Smooth muscle cell of the brain vasculature (primary cell): ENCODE results near the gene GRAMD1C.

Source experiments
- DNase-seq: peaks from one replicate; pipeline ENCODE4 v3.0.0-alpha.2; 2012; ENCODE audit warnings: low read depth, low spot score

GRAMD1C gene

GRCh38 chr3:113948015-113948917, 109.7 kb downstream of the GRAMD1C start:
- DNase-seq, result no peak

GRCh38 chr3:113952921-113953320, 114.3 kb downstream of the GRAMD1C start:
- no peak for DNase-seq

DNA sequence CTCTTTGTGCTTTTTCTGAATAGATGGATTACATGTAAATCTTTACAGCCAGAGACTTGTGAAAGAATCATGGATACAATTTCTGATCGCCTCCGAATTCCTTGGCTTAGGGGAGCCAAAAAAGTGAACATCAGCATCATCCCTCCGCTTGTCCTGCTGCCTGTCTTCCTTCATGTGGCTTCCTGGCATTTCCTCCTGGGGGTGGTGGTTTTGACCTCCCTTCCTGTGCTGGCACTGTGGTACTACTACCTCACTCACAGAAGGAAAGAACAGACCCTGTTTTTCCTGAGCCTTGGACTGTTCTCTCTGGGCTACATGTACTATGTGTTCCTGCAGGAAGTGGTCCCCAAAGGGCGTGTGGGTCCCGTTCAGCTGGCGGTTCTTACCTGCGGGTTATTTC, 115.1 kb downstream of the GRAMD1C start:
- DNase-seq, result no peak

GRCh38 chr3:113954091-113954685, 115.6 kb downstream of the GRAMD1C start:
- DNase-seq, result no peak

DNA sequence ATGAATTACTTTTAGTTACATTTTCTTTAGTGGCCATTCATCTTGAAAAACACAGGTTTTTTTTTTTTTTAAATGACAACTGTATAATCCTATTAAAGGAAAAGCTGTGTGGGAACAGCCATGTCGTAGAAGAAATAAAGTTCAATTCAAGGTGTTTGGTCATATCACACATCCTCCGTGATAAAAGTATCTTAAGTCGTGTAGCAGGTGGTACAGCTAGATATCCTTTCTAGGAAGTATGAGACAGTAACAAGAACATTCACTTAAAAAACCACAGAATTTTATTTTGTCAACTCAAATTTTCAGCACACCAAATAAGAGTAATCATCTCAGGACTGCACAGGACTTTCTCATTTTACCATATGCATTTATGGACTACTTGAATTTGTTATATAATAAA, 125.3 kb downstream of the GRAMD1C start:
- no peak for DNase-seq

DNA sequence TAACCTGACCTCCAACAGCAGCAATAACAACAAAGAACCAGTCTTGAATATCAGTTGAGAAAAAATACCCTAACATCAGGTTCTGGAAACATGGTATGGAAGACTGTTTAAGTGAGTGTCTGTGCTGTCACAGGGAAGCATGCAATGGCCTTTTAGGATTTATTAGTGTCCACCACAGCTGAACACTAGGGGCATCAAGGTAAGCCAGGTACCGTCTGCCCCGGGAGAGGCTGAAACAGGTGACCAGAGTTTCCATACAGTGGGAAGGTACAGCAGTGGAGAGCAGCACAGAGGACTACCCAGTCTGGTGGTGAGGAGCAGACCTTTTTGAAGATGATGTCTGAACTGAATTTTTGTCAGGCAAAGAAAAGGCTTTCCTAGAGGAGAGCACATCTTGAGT, 127.6 kb downstream of the GRAMD1C start:
- DNase-seq, result no peak

DNA sequence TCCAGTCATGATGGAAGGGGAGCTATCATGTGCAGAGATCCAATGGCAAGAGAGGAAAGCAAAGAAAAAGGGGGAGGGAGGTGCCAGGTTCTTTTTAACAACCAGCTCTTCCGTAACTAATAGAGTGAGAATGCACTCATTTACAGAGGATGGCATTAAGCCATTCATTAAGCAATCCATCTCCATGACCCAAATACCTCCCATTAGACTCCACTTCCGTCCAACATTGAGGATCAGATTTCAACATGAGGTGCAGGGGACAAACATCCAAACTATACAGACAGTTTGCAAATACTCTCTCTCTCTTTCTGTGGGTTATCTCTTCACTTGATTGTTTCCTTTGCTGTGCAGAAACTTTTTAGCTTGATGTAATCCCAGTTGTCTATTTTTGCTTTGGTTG, 130.4 kb downstream of the GRAMD1C start:
- no peak for DNase-seq

DNA sequence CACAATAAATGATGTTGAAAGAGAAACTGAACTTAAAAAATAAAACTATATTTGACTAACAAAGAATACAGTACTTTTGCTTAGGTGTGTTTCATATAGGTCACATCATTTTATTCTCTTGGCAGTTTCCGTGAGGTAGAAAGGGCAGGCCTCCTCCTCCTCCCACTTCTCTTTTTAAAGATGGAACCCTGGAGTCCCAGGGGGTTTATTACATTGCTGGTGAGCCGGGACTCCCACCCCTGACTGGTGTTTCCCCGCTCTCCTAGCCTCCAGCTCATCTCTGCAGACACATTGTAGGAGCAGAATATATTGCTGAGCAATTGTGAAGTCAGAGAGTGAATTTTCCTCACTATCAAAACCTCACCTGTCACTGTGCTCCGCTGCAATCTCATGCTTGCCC, 139.2 kb downstream of the GRAMD1C start:
- DNase-seq, result no peak

DNA sequence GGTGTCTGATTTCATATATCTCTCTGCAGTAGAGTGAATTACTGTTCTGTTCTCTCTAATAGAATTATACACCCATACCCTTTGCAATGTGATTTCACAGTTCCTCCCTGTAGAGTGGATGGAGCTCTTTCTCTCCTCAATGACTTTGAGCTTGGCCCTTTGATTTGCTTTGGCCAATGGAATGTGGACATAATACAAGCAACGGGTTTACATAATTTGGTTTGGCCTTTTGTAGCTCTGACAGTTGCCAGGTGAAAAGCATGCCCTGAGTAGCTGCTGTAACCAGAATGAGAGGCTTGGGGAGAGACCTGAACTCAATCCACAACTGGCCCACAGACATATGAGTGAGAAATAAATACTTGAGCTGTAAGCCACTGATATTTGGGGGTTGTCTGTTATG, 141.3 kb downstream of the GRAMD1C start:
- no peak for DNase-seq

DNA sequence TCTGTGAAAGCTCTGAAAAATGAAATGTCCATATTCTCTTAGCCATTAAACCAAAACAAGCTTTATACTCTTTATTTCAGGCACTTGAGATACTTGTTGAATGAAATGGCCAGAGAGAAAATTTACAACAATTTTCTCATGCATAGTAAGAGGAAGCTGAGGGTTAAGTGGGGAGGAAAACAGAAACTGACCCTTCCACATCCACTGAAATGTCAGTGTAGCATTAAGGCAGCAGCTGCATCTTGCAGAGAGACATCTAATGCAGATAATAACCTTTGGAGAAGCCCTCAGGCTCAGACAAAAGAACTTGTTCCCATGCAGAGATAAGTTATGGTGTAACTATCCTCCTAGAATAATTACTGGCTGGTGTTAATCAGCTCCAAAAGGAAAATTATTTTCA, 143.2 kb downstream of the GRAMD1C start:
- no peak for DNase-seq

GRCh38 chr3:113983544-113983943, 145.0 kb downstream of the GRAMD1C start:
- DNase-seq, result no peak

DNA sequence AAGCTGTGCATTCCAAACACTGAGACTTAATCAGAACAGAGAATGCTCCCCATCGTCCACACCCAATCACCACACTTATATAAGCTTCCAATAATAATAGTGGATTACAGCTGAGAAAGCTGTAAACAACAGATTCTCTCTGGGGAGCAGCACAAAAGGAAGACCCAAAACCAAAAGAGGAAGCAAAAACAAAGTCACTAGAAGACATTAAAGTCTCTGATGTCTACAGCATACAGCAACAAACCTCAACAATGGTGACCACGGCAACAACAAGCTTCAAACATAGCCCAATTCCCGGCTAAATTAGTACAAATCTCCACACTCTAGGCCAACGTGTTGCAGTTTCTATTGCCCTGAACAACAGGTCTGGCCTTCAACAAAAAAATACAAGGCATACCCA, 147.0 kb downstream of the GRAMD1C start:
- no peak for DNase-seq
